Testis (tissue), 3 donors: ENCODE results near the gene HBQ1. TPM values are rescaled to one million over a fixed set of nuclear protein-coding genes. Genes with fewer than 3 reads are reported as not detected.

Experiments used
- DNase-seq: peaks from one replicate; pipeline ENCODE4 v3.0.0-alpha.2; 2019
- H3K27ac ChIP-seq, 2 donors: fragments of 200-600 bp; sonication (generic); one replicate each; pipeline ENCODE4 v1.5.1; 2019
- H3K27me3 ChIP-seq: fragments of 200-600 bp; sonication (generic); one replicate; pipeline ENCODE4 v1.5.1; 2019
- H3K36me3 ChIP-seq: fragments of 200-600 bp; sonication (generic); one replicate; pipeline ENCODE4 v1.5.1; 2017; ENCODE audit warnings: low read depth; ENCODE audit errors: missing control alignments
- H3K4me1 ChIP-seq: fragments of 200-600 bp; sonication (generic); one replicate; pipeline ENCODE4 v1.5.1; 2019
- H3K4me3 ChIP-seq, 2 donors: fragments of 200-600 bp; sonication (generic); one replicate each; pipeline ENCODE4 v1.5.1; 2017 to 2019
- H3K9me3 ChIP-seq: fragments of 200-600 bp; sonication (generic); one replicate; pipeline ENCODE4 v1.5.1; 2017
- POLR2A ChIP-seq: fragments of 450-650 bp; IDR thresholded peaks from one replicate; pipeline ENCODE4 v1.6.1; 2017; ENCODE audit warnings: antibody characterized with exemption, mild to moderate bottlenecking, moderate library complexity
- WGBS, 2 donors: methylation state at CpG; one replicate each; pipeline ENCODE4 v1.1.5; 2018; 5-methylcytosine and 5-hydroxymethylcytosine counted together
- intact Hi-C: fragments of 100-400 bp; cut with DNase I; formaldehyde crosslinking; loops from one replicate; pipeline ENCODE4 v1.15.1; 2023; ENCODE audit warnings: low total_unique reads
- polyA plus RNA-seq: library from polyadenylated mRNA; stranded (reverse); fragments of 350-450 nt; fragmentation: Illumina TruSeq; extraction: RNeasy Lipid Tissue Mini Kit (QIAGEN cat#74804); gene quantifications from one replicate; pipeline ENCODE4 v1.2.3, GENCODE V29; 2014; ENCODE audit warnings: low read depth, low replicate concordance; ENCODE audit not compliant: insufficient read depth
- total RNA-seq, 2 donors: library from RNA; depleted of rRNA; stranded (reverse); fragments of >200 nt; gene quantifications; one replicate each; pipeline ENCODE4 v1.2.3, GENCODE V29; 2016
- TF ChIP-seq, protein P1 (sequence below), 3 experiments: fragments of 450-650 bp in 2 of 3; fragments of 200-600 bp in 1 of 3; sonication (generic) in 1 of 3; IDR thresholded peaks; one replicate each; pipeline ENCODE4 v1.5.1; 2016 to 2019; ENCODE audit warnings: antibody characterized with exemption in 3 of 3, mild to moderate bottlenecking in 2 of 3, moderate library complexity in 1 of 3

HBQ1 gene
- total and polyA plus RNA-seq, 3 donors from 2014 or later: 1.3 to 4.3 (median 4.2) TPM

DNA sequence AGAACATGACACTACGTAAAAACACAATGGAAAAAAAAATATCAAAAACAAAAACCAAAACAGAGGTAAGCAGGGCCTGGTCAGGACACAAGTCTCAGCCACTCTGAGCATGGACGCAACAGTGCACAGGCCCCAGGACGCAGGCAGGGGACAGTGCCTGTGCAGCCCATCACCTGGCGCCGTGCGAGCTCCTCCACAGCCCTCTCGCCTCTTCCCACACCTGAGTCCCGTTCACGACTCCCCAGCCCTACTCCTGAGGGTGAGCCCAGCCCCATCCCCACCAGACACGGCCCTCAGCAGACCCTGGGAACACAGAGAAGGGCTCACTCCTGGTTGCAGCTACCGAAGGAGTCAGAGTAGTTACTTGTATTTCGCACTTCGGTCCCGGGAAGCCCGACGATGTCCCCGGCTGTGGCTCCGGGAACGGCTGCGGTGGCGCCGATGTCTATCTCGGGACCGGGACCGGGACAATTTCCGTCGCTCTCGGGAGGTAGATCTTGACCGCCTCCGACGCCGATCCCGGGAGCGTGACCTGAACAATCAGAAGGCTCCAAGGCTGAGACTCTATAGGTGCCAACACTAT is 9.4 kb downstream of the HBQ1 start:
- Histone ChIP-seq H3K27me3 (no peaks in the 10 kb centered on the region), H3K4me3 (no peak overlapping the region), H3K9me3 (no peaks in the 10 kb centered on the region), H3K36me3 (no peaks in the 10 kb centered on the region), H3K27ac (no peak overlapping the region), H3K4me1 (no peaks in the 10 kb centered on the region)
- no peak for DNase-seq
- TF ChIP-seq, protein P1, sequence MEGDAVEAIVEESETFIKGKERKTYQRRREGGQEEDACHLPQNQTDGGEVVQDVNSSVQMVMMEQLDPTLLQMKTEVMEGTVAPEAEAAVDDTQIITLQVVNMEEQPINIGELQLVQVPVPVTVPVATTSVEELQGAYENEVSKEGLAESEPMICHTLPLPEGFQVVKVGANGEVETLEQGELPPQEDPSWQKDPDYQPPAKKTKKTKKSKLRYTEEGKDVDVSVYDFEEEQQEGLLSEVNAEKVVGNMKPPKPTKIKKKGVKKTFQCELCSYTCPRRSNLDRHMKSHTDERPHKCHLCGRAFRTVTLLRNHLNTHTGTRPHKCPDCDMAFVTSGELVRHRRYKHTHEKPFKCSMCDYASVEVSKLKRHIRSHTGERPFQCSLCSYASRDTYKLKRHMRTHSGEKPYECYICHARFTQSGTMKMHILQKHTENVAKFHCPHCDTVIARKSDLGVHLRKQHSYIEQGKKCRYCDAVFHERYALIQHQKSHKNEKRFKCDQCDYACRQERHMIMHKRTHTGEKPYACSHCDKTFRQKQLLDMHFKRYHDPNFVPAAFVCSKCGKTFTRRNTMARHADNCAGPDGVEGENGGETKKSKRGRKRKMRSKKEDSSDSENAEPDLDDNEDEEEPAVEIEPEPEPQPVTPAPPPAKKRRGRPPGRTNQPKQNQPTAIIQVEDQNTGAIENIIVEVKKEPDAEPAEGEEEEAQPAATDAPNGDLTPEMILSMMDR (IDR thresholded peaks at IDR 0.05): no peak
- no peak for TF ChIP-seq POLR2A
- intact Hi-C loops: no loop called here
- WGBS, 2 donors: 90 to 94% methylated on average over 20 to 34 of the region's 34 CpGs

DNA sequence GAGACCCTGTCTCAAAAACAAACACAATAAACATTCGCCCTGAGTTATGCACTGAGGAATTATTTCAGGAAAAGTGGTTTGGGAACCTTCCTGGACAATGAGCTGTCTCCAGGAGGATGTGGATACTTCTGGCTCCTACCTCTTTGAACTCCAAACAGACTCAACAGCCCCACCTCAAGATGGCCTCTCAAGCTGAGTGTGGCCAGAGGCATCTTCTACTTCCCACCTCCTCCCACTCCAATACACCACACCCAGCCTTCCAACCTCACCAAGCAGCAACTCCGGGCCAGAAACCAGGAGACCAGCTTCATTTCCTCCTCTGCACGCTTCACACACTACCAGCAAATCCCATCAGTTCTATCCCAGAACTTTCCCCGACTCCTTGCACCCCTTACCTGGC is 11.6 kb downstream of the HBQ1 start:
- WGBS, 2 donors: 89 to 90% methylated on average over 4 of the region's 4 CpGs
- intact Hi-C loops: no loop called here
- Histone ChIP-seq H3K4me1 (no peaks in the 10 kb centered on the region), H3K9me3 (no peaks in the 10 kb centered on the region), H3K4me3 (no peak overlapping the region), H3K27me3 (no peaks in the 10 kb centered on the region), H3K27ac (no peak overlapping the region), H3K36me3 (no peaks in the 10 kb centered on the region)
- DNase-seq: no peak
- TF ChIP-seq, protein P1 (IDR thresholded peaks at IDR 0.05): no peak
- TF ChIP-seq POLR2A: no peak

DNA sequence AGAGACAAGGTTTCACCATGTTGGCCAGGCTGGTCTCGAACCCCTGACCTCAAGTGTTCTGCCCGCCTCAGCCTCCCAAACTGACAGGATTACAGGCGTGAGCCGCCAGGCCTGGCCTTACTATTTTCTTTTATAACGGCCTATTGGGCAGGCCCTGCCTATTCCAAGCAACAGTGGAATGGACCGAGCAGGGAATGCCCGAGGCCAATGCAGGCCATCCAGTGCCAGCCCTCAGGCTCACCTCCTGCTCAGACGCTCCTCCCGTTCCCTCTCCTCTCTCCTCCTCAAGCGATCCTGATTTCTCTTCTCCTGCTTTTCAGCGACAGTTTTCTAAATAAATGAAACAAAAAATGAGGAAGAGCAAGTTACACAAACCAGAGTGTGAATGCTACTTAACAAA is 12.4 kb downstream of the HBQ1 start:
- Histone ChIP-seq H3K4me3 (no peak overlapping the region), H3K27me3 (no peaks in the 10 kb centered on the region), H3K4me1 (no peaks in the 10 kb centered on the region), H3K36me3 (no peaks in the 10 kb centered on the region), H3K9me3 (no peaks in the 10 kb centered on the region), H3K27ac (no peak overlapping the region)
- no peak for DNase-seq
- intact Hi-C loops: no loop called here
- whole genome bisulfite sequencing, 2 donors: 88 to 94% methylated on average over 11 of the region's 11 CpGs
- no peak for TF ChIP-seq POLR2A
- TF ChIP-seq, protein P1 (IDR thresholded peaks at IDR 0.05): no peak

- intact Hi-C loops: no loop called here
- no peak for TF ChIP-seq POLR2A
- TF ChIP-seq, protein P1 (IDR thresholded peaks at IDR 0.05): no peak
- 94 to 97% methylated on average over 14 to 15 of the region's 15 CpGs for WGBS, 2 donors
- Histone ChIP-seq H3K27ac (no peak overlapping the region), H3K4me1 (no peaks in the 10 kb centered on the region), H3K9me3 (no peaks in the 10 kb centered on the region), H3K4me3 (no peak overlapping the region), H3K36me3 (no peaks in the 10 kb centered on the region), H3K27me3 (no peaks in the 10 kb centered on the region)
- no peak for DNase-seq
These were observed 13.2 kb downstream of the HBQ1 start for GRCh38 chr16:193441-193840.

GRCh38 chr16:194516-194915 is 14.3 kb downstream of the HBQ1 start:
- H3K4me3 ChIP-seq: no peak overlapping the region
- H3K9me3 ChIP-seq: no peaks in the 10 kb centered on the region
- intact Hi-C loops: no loop called here
- no peaks in the 10 kb centered on the region for H3K4me1 ChIP-seq
- no peaks in the 10 kb centered on the region for H3K27me3 ChIP-seq
- H3K36me3 ChIP-seq: no peaks in the 10 kb centered on the region
- TF ChIP-seq, protein P1 (IDR thresholded peaks at IDR 0.05): no peak
- no peak for TF ChIP-seq POLR2A
- no peak for DNase-seq
- 83 to 87% methylated on average over 6 of the region's 6 CpGs for WGBS, 2 donors
- H3K27ac ChIP-seq: no peak overlapping the region
